Body of pancreas (tissue), 4 donors: Measurements from ENCODE around the gene RNF213. TPM values are rescaled to one million over a fixed set of nuclear protein-coding genes. Genes with fewer than 3 reads are reported as not detected.

Experiments
- ATAC-seq: fragments of 150-250 bp; one replicate; pipeline ENCODE4 v1.9.1; 2016
- DNase-seq, 4 donors: peaks; one replicate each; pipeline ENCODE4 v3.0.0-alpha.2; 2019
- H3K27ac ChIP-seq, 4 donors: fragments of 200-600 bp; sonication (generic); 1 replicate in 3 of 4; 2 replicates in 1 of 4; pipeline versions ENCODE4 v1.5.1 to v1.6.1; 2016 to 2019; ENCODE audit warnings: mild to moderate bottlenecking in 1 of 4, mixed read lengths in 1 of 4, moderate library complexity in 1 of 4
- H3K27me3 ChIP-seq, 2 donors: fragments of 200-600 bp; sonication (generic); one replicate each; pipeline ENCODE4 v1.6.0; 2016; ENCODE audit warnings: mild to moderate bottlenecking in 1 of 2
- H3K36me3 ChIP-seq, 2 donors: fragments of 200-600 bp; sonication (generic); replicated peaks in 1 of 2; 2 replicates each; pipeline ENCODE4 v1.5.1; 2016; ENCODE audit warnings: low read depth in 2 of 2; ENCODE audit not compliant: insufficient read depth in 1 of 2
- H3K4me1 ChIP-seq: fragments of 200-600 bp; sonication (generic); one replicate; pipeline ENCODE4 v1.6.0; 2016
- H3K4me3 ChIP-seq, 2 donors: fragments of 200-600 bp; sonication (generic); 1 replicate in 1 of 2; 2 replicates in 1 of 2; pipeline ENCODE4 v1.5.1; 2016 to 2019
- H3K9me3 ChIP-seq, 3 donors: fragments of 200-600 bp; sonication (generic); 1 replicate in 2 of 3; 2 replicates in 1 of 3; pipeline ENCODE4 v1.5.1; 2016
- CTCF ChIP-seq, 7 experiments: fragments of 450-650 bp in 4 of 7; fragments of 200-600 bp in 3 of 7; sonication (generic) in 3 of 7; IDR thresholded peaks; one replicate each; pipeline ENCODE4 v1.5.1; 2016 to 2019; ENCODE audit warnings: antibody characterized with exemption in 7 of 7
- POLR2A ChIP-seq, 3 donors: fragments of 450-650 bp; IDR thresholded peaks; one replicate each; pipeline ENCODE4 v1.6.1; 2016; ENCODE audit warnings: antibody characterized with exemption in 3 of 3, mild to moderate bottlenecking in 2 of 3
- WGBS, 2 donors: methylation state at CpG; one replicate each; pipeline ENCODE4 v1.1.5; 2017; 5-methylcytosine and 5-hydroxymethylcytosine counted together
- intact Hi-C: fragments of 100-400 bp; cut with DNase I; formaldehyde crosslinking; loops from one replicate; pipeline ENCODE4 v1.15.1; 2023
- total RNA-seq, 2 donors: library from RNA; depleted of rRNA; stranded (reverse); fragments of >200 nt; gene quantifications; one replicate each; pipeline ENCODE4 v1.1.0, GENCODE V29; 2016

RNF213 gene
- total RNA-seq, 2 donors from 2014 or later: 60.7 to 69.5 TPM

- Histone ChIP-seq H3K27me3 (no peaks in the 10 kb centered on the region), H3K4me3 (peak within 1 kb of the TSS; percentile 46 to 97), H3K27ac (peak within 1 kb of the TSS; percentile 92 to 99 (median 96)), H3K4me1 (peaks cover 33% of the 10 kb centered on the region), H3K36me3 (peaks cover 0 to 2% of the 10 kb centered on the region in 2 donors), H3K9me3 (no peaks in the 10 kb centered on the region)
- peak; percentile 96 for ATAC-seq
- intact Hi-C loops: no loop called here
- peak; percentile 94 to 96 (median 95) for DNase-seq
- 0 to 1% methylated on average over 17 to 97 of the region's 97 CpGs for WGBS, 2 donors
- TF ChIP-seq CTCF (IDR thresholded peaks at IDR 0.05): peak in 2 of 7 experiments; percentile 1
- peak; percentile 22 to 75 (median 69) for TF ChIP-seq POLR2A (IDR thresholded peaks at IDR 0.05)
These were observed 154.4 kb downstream of the RNF213 start, which contains the start of gene ENDOV for GRCh38 chr17:80414803-80415625. Gene ENDOV, plus strand, starts transcription at chr17:80415167. Its CDS starts 28 bp downstream, at chr17:80415195.

- H3K27ac ChIP-seq: peak overlapping the region; percentile 92 to 99 (median 96)
- H3K27me3 ChIP-seq: no peaks in the 10 kb centered on the region
- no peak for ATAC-seq
- intact Hi-C loops: no loop called here
- WGBS, 2 donors: 6 to 12% methylated on average over 14 to 39 of the region's 39 CpGs
- H3K36me3 ChIP-seq: peaks cover 0 to 2% of the 10 kb centered on the region in 2 donors
- no peaks in the 10 kb centered on the region for H3K9me3 ChIP-seq
- no peak for DNase-seq
- H3K4me3 ChIP-seq: peak overlapping the region; percentile 46 to 97
- peaks cover 33% of the 10 kb centered on the region for H3K4me1 ChIP-seq
- no peak for TF ChIP-seq POLR2A (IDR thresholded peaks at IDR 0.05)
- TF ChIP-seq CTCF (IDR thresholded peaks at IDR 0.05): no peak
These were observed 155.0 kb downstream of the RNF213 start for GRCh38 chr17:80415626-80416137.

GRCh38 chr17:80416260-80416939 is 155.7 kb downstream of the RNF213 start:
- no peak for ATAC-seq
- WGBS, 2 donors: 69 to 81% methylated on average over 7 of the region's 7 CpGs
- H3K27ac ChIP-seq: no peak overlapping the region
- no peaks in the 10 kb centered on the region for H3K9me3 ChIP-seq
- no peak overlapping the region for H3K4me3 ChIP-seq
- no peak for DNase-seq
- H3K36me3 ChIP-seq: peaks cover 0 to 2% of the 10 kb centered on the region in 2 donors
- peaks cover 33% of the 10 kb centered on the region for H3K4me1 ChIP-seq
- intact Hi-C loops: no loop called here
- no peaks in the 10 kb centered on the region for H3K27me3 ChIP-seq
- no peak for TF ChIP-seq CTCF (IDR thresholded peaks at IDR 0.05)
- no peak for TF ChIP-seq POLR2A (IDR thresholded peaks at IDR 0.05)

- Histone ChIP-seq H3K36me3 (peaks cover 0 to 2% of the 10 kb centered on the region in 2 donors), H3K27me3 (no peaks in the 10 kb centered on the region), H3K4me3 (no peak overlapping the region), H3K27ac (no peak overlapping the region), H3K9me3 (no peaks in the 10 kb centered on the region), H3K4me1 (peaks cover 33% of the 10 kb centered on the region)
- DNase-seq: no peak
- no peak for TF ChIP-seq CTCF (IDR thresholded peaks at IDR 0.05)
- TF ChIP-seq POLR2A (IDR thresholded peaks at IDR 0.05): no peak
- 67 to 79% methylated on average over 6 of the region's 6 CpGs for WGBS, 2 donors
- ATAC-seq: no peak
- intact Hi-C loops: no loop called here
These were observed 156.3 kb downstream of the RNF213 start for GRCh38 chr17:80416940-80417293.
